Neuron (in vitro differentiated cells): ENCODE data around the gene CALHM2.
"Not testable (repeated sequence)": the region's sequence is repeated elsewhere in the genome, so short reads cannot be mapped to it uniquely, and the experiment has no call there.

ENCODE experiments used
- H2AFZ ChIP-seq: one replicate; pipeline ENCODE4 v1.6.1; 2013; ENCODE audit warnings: low read depth, mild to moderate bottlenecking, inconsistent platforms, low read length, moderate library complexity
- H3K27me3 ChIP-seq: one replicate; pipeline ENCODE4 v1.6.1; 2013; ENCODE audit warnings: low read length; ENCODE audit not compliant: insufficient read depth
- H3K36me3 ChIP-seq: one replicate; pipeline ENCODE4 v1.6.1; 2013; ENCODE audit warnings: low read length; ENCODE audit not compliant: insufficient read depth
- H3K4me1 ChIP-seq: one replicate; pipeline ENCODE4 v1.6.1; 2013; ENCODE audit warnings: low read length; ENCODE audit not compliant: insufficient read depth
- H3K4me3 ChIP-seq: 2 replicates; pipeline ENCODE4 v1.5.1; 2013; ENCODE audit warnings: mild to moderate bottlenecking, low read length, moderate library complexity
- H3K9me3 ChIP-seq: one replicate; pipeline ENCODE4 v1.6.1; 2013; ENCODE audit warnings: low read length

Gene CALHM2

DNA sequence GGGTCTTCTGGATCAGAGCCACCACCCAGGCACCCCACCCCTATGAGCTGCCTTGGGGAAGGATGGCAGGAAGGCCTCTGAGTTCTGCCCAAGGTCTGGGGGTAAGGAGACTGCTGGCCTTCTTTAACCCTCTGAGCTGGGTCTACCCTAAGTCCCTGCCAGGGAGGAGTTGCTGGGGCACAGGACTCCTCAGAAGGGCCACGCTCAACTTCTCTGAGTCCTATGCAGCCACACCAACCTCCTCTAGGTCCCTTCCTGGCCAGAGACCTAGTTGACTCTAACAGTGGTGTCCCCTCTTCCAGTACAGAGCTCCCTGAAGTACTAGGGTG lies 38.8 kb upstream of the CALHM2 start:
- no peaks in the 10 kb centered on the region for H3K36me3 ChIP-seq
- peaks cover 43% of the 10 kb centered on the region for H3K27me3 ChIP-seq
- H3K4me3 ChIP-seq = no peak overlapping the region
- H2AFZ ChIP-seq = no peak overlapping the region
- no peaks in the 10 kb centered on the region for H3K9me3 ChIP-seq
- peaks cover 14% of the 10 kb centered on the region for H3K4me1 ChIP-seq

DNA sequence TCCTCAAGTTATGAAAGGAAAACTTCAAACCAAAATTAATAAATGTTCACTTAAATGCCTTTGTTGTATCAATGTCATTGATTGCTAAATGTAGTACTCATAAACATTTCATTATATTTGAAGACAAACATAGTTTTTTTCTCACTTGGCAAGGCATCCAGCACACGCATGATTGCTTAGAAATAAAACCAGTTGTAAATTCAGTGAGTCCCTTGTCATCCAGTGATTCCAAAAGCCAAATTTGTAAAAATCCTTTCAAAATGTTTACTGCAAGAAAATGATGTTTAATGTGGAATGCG lies 35.2 kb upstream of the CALHM2 start:
- no peak overlapping the region for H2AFZ ChIP-seq
- H3K27me3 ChIP-seq = peaks cover 19% of the 10 kb centered on the region
- H3K36me3 ChIP-seq = no peaks in the 10 kb centered on the region
- H3K4me1 ChIP-seq = peaks cover 4% of the 10 kb centered on the region
- no peak overlapping the region for H3K4me3 ChIP-seq
- no peaks in the 10 kb centered on the region for H3K9me3 ChIP-seq

DNA sequence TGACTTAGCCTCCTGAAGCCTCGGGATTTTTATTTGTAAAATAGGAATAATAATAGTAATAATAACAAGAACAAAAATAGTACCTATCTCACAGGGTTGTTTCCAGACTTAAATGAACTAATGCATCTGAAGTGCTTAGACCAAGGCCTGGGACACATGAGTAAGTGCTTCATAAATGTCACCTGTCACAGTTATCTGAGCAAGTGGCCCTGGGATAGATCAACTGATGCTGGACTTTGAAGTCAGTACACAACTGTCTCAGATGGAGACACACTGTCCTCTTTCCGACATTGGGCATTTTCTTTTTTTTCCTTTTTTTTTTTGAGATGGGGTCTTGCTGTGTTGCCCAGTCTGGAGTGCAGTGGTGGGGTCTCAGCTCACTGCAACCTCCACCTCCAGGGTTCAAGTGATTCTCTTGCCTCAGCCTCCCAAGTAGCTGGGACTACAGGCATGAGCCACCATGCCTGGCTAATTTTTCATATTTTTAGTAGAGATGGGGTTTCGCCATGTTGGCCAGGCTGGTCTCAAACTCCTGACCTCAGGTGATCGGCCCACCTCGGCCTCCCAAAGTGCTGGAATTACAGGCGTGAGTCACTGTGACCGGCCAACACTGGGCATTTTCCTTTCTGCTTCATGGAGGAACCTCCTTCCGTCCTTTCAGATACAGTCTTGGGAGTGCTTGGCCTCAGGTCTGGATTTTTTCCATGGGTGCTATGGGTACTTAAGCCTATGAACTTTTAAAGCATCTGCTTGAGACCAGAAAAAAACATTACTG lies 34.7 kb upstream of the CALHM2 start:
- H3K4me3 ChIP-seq, H2AFZ ChIP-seq, H3K9me3 ChIP-seq, H3K4me1 ChIP-seq, H3K36me3 ChIP-seq: not testable (repeated sequence)
- peaks cover 15% of the 10 kb centered on the region for H3K27me3 ChIP-seq

GRCh38 chr10:103481974-103482531 lies 29.9 kb upstream of the CALHM2 start:
- Histone ChIP-seq H3K4me1 (no peaks in the 10 kb centered on the region), H3K9me3 (no peaks in the 10 kb centered on the region), H3K4me3 (no peak overlapping the region), H3K36me3 (no peaks in the 10 kb centered on the region), H2AFZ (no peak overlapping the region), H3K27me3 (peaks cover 3% of the 10 kb centered on the region)

- Histone ChIP-seq H2AFZ (no peak overlapping the region), H3K9me3 (no peaks in the 10 kb centered on the region), H3K27me3 (peaks cover 3% of the 10 kb centered on the region), H3K4me1 (no peaks in the 10 kb centered on the region), H3K36me3 (no peaks in the 10 kb centered on the region), H3K4me3 (no peak overlapping the region)
Measured at GRCh38 chr10:103480521-103480920, 28.4 kb upstream of the CALHM2 start.

DNA sequence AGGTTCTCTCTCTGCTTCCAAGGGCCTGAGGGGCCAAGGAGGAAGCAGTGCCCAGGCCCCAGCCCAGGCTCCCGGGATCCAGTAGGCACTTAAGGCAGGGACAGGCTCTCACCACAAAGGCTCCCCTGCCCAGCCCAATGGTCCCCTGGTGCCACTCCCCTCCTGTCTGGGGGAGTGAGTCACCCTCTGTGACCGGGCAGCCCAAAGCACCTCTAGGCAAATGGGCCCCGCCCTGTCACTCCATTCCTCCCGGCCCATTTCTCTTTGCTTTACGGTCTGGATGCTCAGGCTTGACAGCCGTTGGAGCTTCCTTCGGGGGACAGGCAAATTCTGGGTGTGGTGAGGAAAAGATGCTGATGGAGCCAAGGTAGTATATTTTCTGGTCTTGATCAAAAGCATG lies 27.0 kb upstream of the CALHM2 start, which contains the start of gene CALHM3:
TSS of gene CALHM3 (minus strand) at position 106 of the 400 bp plus-strand sequence. CDS start 208 bp downstream, outside the sequence.
- H3K4me3 ChIP-seq = no peak within 1 kb of the TSS
- peaks cover 3% of the 10 kb centered on the region for H3K27me3 ChIP-seq
- no peaks in the 10 kb centered on the region for H3K9me3 ChIP-seq
- no peaks in the 10 kb centered on the region for H3K4me1 ChIP-seq
- H2AFZ ChIP-seq = no peak within 1 kb of the TSS
- H3K36me3 ChIP-seq = no peaks in the 10 kb centered on the region

- H3K9me3 ChIP-seq = no peaks in the 10 kb centered on the region
- H3K4me1 ChIP-seq = no peaks in the 10 kb centered on the region
- H3K27me3 ChIP-seq = peaks cover 3% of the 10 kb centered on the region
- no peak overlapping the region for H3K4me3 ChIP-seq
- H2AFZ ChIP-seq = no peak overlapping the region
- H3K36me3 ChIP-seq = no peaks in the 10 kb centered on the region
Measured at GRCh38 chr10:103478671-103479070, 26.5 kb upstream of the CALHM2 start.

- H2AFZ ChIP-seq = no peak overlapping the region
- peaks cover 6% of the 10 kb centered on the region for H3K27me3 ChIP-seq
- H3K9me3 ChIP-seq = no peaks in the 10 kb centered on the region
- no peaks in the 10 kb centered on the region for H3K4me1 ChIP-seq
- H3K4me3 ChIP-seq = no peak overlapping the region
- no peaks in the 10 kb centered on the region for H3K36me3 ChIP-seq
Measured at GRCh38 chr10:103476046-103476768, 24.0 kb upstream of the CALHM2 start.

DNA sequence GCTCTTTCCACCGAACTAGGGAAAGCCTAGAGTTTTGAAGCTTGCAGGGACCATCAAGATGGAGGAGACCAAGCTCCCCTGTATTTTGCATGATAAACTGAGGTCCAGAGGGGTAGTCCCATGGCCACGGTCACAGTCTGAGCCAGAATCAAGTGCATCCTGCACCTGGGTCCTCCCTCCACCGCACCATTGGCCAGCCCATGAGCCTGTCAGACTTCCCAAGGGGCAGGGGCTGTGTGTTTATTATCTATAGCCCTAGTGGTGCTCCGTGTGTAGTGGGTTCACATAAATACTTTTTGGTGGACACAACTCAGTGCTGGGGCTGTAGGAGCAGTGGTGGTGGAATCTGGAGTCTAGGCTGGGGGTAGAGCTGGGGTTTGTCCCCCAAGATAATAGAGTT lies 23.3 kb upstream of the CALHM2 start:
- Histone ChIP-seq H3K27me3 (peaks cover 11% of the 10 kb centered on the region), H2AFZ (no peak overlapping the region), H3K36me3 (no peaks in the 10 kb centered on the region), H3K9me3 (no peaks in the 10 kb centered on the region), H3K4me1 (no peaks in the 10 kb centered on the region), H3K4me3 (no peak overlapping the region)

DNA sequence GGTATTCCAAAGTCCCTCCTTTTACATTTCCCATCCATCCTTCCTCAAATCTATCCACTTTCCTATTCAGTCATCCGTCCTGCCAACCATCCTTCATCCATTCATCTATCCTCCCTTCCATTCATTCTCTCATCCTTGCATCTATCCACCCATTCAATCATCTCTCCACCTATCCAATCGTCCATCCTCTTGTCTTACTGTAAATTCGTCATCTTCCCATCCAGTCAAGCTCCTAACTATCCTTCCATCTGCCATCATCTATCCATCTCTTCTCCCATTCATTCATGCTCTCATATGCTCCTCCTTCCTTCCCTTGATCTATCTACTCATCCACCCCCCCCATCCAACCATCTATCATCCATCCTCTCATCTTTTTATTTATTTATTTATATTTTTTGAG lies 21.9 kb upstream of the CALHM2 start:
- Histone ChIP-seq H3K9me3 (no peaks in the 10 kb centered on the region), H3K4me3 (no peak overlapping the region), H3K27me3 (peaks cover 11% of the 10 kb centered on the region), H2AFZ (no peak overlapping the region), H3K36me3 (no peaks in the 10 kb centered on the region), H3K4me1 (no peaks in the 10 kb centered on the region)

GRCh38 chr10:103473261-103473671 lies 21.1 kb upstream of the CALHM2 start:
- no peak overlapping the region for H3K4me3 ChIP-seq
- no peaks in the 10 kb centered on the region for H3K36me3 ChIP-seq
- no peaks in the 10 kb centered on the region for H3K4me1 ChIP-seq
- H3K27me3 ChIP-seq = peaks cover 12% of the 10 kb centered on the region
- H3K9me3 ChIP-seq = no peaks in the 10 kb centered on the region
- H2AFZ ChIP-seq = no peak overlapping the region

DNA sequence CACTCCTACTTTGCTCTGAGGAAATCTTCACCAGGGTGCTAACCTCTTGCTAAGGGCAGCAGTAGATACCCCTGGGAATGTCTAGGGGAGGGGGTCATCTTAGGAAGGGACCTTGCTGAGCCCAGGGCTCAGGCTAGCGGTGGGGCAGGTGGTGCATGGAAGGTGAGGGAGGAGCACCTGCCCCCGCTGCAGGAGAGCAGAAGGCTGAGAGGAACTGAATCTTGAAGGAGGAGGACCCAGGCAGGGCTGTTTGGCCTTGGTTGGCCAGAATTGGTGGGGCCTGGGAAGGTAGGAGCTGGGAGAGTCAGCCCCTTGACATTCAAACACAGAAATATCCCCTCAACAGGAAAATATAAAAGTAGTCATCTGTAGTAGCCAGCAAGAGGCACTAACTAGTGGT lies 19.8 kb upstream of the CALHM2 start:
- no peaks in the 10 kb centered on the region for H3K9me3 ChIP-seq
- no peak overlapping the region for H3K4me3 ChIP-seq
- no peaks in the 10 kb centered on the region for H3K4me1 ChIP-seq
- H2AFZ ChIP-seq = no peak overlapping the region
- no peaks in the 10 kb centered on the region for H3K36me3 ChIP-seq
- peaks cover 12% of the 10 kb centered on the region for H3K27me3 ChIP-seq

DNA sequence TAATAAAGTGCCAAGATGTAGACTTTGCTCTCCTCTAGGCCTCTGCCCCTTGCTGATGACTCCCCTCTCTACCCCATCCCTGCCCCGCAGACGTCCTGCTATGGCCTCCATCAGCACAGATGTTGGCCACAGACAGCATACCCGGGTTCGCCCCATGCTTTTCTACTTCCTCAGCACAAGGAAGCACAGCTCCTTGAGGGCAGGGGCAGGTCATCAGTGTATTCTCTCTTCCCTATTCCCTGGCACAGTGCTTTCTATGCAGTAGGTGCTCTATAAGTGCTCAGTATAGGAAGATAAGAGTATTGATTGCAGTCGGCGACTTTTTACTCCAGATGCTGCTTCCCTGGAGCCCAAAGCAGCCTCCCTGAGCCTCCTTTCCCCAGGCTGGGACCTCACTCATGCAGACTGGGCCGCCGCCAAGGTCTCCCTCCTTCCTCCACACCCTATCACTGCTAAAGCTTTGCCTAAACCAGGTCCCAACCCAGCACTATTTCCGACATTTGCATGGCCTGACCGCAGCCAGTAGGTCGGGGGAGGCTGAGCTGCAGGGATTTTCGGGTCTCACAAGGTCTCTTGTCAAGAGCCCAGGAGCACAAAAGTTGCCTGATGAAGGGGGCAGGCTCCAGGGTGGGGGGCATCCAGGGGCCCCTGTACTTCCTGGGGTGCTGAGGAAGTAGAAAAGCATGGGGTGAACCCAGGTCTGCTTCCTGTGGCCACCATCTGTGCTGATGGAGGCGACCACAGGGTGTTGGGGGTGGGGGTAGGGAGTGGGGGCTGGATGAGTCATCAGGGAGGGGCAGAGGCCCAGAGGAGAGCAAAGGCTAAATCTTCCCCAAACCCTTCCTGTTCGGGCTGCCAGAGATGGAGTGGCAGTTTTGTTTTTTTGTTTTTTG lies 18.8 kb upstream of the CALHM2 start:
- peaks cover 12% of the 10 kb centered on the region for H3K27me3 ChIP-seq
- H3K4me1 ChIP-seq = no peaks in the 10 kb centered on the region
- H2AFZ ChIP-seq = no peak overlapping the region
- H3K9me3 ChIP-seq = no peaks in the 10 kb centered on the region
- H3K36me3 ChIP-seq = no peaks in the 10 kb centered on the region
- no peak overlapping the region for H3K4me3 ChIP-seq
